Transverse colon (tissue), 4 donors: Measurements from ENCODE around the gene P3H2.

Experiments used
- CTCF ChIP-seq, 5 experiments: fragments of 200-600 bp in 3 of 5; fragments of 450-650 bp in 2 of 5; sonication (generic) in 3 of 5; IDR thresholded peaks; 1 replicate in 2 of 5; 2 replicates in 3 of 5; pipeline ENCODE4 v1.5.1; 2016 to 2017; ENCODE audit warnings: antibody characterized with exemption in 5 of 5, inconsistent platforms in 3 of 5, mild to moderate bottlenecking in 2 of 5, moderate library complexity in 1 of 5
- EP300 ChIP-seq: sonication (generic); formaldehyde crosslinking; IDR thresholded peaks from one replicate; pipeline ENCODE4 v1.6.1; 2017; ENCODE audit warnings: antibody characterized with exemption, low read depth
- POLR2A ChIP-seq: fragments of 450-650 bp; IDR thresholded peaks from one replicate; pipeline ENCODE4 v1.6.1; 2016; ENCODE audit warnings: antibody characterized with exemption, mild to moderate bottlenecking, moderate library complexity
- POLR2AphosphoS5 ChIP-seq, 3 donors: sonication (generic); formaldehyde crosslinking; IDR thresholded peaks; one replicate each; pipeline ENCODE4 v1.6.1; 2016; ENCODE audit warnings: antibody characterized with exemption in 3 of 3

DNA sequence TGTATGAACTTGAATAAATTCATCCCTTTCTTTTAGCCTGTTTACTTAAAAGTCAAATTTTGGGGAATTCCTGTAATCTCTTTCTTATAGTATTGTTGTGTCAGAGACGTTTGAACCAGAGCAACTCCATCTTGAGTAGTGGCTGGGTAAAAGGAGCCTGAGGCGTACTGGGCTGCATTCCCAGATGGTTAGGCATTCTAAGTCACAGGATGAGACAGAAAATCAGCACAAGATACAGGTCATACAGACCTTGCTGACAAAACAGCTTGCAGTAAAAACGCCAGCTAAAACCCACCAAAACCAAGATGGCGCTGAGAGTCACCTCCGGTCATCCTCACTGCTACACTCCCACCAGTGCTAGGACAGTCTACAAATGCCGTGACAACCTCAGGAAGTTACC lies 94.5 kb downstream of the P3H2 start:
- TF ChIP-seq CTCF (IDR thresholded peaks at IDR 0.05), result no peak
- no peak for TF ChIP-seq POLR2A
- TF ChIP-seq POLR2AphosphoS5 (IDR thresholded peaks at IDR 0.05), result no peak
- no peak for TF ChIP-seq EP300
